HG02970 (cell line): ENCODE measurements around the gene TIMM50.

Experiments used
- ATAC-seq: cut with Tn5 transposase; IDR thresholded peaks from one replicate; pipeline ENCODE4 v1.9.1; 2021; ENCODE audit warnings: mild to moderate bottlenecking, moderate library complexity, moderate number of reproducible peaks; ENCODE audit not compliant: unreplicated experiment, low FRiP score

TIMM50 gene

GRCh38 chr19:39524495-39524894, 43.9 kb downstream of the TIMM50 start:
- ATAC-seq, result no peak

DNA sequence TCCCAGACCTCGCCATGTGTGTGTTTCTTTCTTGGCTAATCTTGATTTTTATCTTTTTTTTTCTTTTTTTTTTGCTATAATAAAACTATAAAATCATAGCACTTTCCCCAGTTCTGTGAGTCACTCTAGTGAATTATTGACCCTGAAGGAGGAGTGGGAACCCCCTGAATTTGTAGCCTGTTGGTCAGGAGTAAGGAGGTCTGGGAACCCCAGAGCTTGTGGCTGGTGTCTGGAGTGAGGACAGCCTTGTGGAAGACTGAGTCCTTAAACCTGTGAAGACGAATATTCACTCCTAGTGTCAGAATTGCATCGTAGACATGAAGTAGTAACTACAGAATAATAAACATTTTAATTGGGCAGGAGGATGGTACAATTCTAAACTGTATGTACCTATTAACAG, 44.6 kb downstream of the TIMM50 start:
- ATAC-seq, result no peak

DNA sequence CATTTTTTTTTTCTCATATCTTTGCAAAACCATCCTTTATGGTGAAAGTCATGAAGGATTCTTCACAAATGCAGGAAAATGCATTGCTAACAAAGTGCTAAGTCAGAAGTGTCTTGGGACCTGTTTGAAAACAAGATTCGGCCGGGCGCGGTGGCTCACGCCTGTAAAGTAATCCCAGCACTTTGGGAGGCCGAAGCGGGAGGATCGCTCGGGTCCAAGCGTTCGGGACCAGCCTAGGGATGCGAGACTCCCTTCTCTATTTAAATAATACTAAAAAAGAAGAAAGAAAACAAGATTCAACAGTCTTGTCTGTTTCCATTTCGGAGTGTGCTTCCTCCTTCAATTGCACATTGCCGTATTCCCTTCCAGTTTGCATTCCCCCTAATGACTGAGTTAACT, 51.2 kb downstream of the TIMM50 start:
- no peak for ATAC-seq

- peak; percentile 90 for ATAC-seq
Observed at GRCh38 chr19:39532233-39533002, 51.8 kb downstream of the TIMM50 start, which contains the start of gene EID2B. EID2B (minus strand) TSS chr19:39532852; CDS start chr19:39532802, 50 bp downstream.

GRCh38 chr19:39533003-39533512, 52.4 kb downstream of the TIMM50 start:
- ATAC-seq, result no peak

- ATAC-seq, result no peak
Observed at GRCh38 chr19:39533791-39534190, 53.2 kb downstream of the TIMM50 start.

DNA sequence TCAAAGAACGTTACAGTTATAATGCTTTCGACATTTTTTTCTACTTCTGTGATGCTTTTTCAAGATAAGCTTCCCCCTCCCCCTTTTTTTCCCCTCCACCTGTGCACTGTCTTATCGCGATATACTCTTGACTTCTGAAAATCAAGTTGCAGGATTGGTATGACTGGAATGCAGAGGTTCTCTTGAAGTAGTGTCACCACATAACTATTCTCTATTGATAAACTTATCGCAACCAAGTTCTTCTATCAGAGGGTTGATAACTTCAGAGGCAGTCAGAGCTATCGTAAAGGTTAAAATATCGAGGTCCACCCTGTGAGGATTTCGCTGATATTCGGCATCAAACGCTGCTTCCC, 58.5 kb downstream of the TIMM50 start:
- ATAC-seq, result no peak

DNA sequence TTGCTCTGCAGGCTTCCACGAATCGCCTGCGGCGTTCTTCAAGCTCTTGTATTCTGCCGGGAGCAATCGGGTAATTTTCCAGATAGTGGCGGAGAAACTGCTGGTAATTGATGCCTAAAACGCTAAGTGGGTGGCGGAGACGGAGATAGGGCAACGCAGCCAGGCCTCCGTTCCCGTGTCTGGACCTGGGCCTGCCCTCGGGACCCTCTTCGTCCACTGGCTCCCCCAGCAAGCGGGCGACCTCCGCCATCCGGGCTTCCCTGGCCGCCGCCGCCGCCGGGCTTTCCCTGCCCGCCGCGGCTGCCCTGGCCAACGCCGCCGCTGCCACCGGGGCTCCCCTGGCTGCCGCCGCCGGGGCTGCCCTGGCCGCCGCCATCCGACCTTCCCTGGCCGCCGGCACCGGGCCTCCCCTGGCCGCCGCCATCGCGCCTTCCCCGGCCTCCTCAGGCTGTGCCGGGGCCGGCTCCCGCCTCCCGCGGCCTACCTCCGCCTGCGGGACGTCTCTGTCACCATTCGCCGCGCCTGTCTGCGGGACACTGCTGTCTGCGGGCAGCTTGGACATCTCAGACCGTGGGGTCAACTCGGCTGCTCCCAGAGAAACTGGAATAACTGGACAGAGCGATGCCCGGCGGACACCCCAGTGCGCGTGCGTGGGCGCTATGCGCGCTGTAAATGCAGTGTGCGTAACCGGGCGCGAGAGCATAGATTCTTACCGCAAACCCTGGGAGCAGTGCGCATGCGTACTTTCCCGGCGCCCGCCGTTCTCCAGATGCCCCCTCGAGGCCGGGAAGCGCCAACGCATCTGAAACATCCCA, 59.1 kb downstream of the TIMM50 start, which contains the start of gene EID2:
Gene EID2 (minus strand): TSS at position 644 of the 815 bp plus-strand sequence. CDS start 82 bp downstream, at position 562.
- ATAC-seq, result peak; percentile 92

- no peak for ATAC-seq
Observed at GRCh38 chr19:39540333-39540673, 59.7 kb downstream of the TIMM50 start.
